Tracheal epithelial cell (primary cell): ENCODE results near the gene DLK2. TPM values are rescaled to one million over a fixed set of nuclear protein-coding genes. Genes with fewer than 3 reads are reported as not detected.

ENCODE experiments used
- total RNA-seq: library from RNA; depleted of rRNA; stranded (reverse); fragments of >200 nt; gene quantifications from 2 replicates; pipeline ENCODE4 v1.2.1, GENCODE V29; 2014

The DLK2 gene, protein sequence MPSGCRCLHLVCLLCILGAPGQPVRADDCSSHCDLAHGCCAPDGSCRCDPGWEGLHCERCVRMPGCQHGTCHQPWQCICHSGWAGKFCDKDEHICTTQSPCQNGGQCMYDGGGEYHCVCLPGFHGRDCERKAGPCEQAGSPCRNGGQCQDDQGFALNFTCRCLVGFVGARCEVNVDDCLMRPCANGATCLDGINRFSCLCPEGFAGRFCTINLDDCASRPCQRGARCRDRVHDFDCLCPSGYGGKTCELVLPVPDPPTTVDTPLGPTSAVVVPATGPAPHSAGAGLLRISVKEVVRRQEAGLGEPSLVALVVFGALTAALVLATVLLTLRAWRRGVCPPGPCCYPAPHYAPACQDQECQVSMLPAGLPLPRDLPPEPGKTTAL
- total RNA-seq, result 3.1 and 5.3 TPM in 2 replicates

DNA sequence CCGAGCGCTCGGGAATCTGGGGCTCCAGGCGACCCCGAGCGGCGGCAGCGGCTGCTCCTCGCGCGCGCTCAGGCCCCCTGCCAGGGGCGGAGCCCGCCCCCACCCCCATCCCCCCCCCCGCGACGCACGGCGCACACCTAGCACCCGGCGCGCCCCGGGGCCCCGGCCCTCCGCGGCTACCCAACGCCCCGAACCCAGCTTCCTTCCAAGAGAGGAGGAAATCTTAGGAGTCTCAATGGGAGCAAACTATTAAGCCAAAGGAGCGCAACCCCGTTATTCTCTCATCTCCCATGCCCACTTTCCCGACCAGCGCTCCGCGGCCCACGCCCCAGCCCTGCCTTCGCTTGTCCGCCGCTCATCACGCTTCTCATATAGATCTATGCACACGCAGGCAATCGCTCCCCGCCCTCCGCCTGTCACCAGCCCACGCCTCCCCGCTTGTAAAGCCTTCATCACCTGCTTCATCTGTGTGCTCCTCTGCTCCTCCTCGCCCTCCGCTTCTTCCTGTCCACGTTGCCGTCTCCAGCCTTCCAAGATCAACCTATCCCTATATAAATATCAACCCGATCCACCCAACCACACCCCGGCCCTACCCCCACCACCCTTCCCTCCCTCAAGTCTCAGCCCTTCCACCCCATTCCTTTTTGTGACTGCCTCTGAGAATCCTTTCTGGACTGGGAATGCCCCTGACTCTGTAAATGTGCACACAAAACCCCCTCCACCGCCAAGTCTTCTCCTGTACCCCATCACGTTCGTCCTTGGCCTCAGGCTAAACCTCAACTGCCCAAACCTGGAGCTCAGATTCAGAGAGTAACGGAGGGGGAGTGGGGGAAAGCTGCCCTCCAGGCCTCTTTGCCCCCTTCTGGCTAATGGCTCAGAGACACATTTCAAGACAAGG lies at the start of gene DLK2:
Gene DLK2, minus strand, starts transcription at position 18 of the 898 bp plus-strand sequence. CDS start 723 bp downstream, outside the sequence.

DNA sequence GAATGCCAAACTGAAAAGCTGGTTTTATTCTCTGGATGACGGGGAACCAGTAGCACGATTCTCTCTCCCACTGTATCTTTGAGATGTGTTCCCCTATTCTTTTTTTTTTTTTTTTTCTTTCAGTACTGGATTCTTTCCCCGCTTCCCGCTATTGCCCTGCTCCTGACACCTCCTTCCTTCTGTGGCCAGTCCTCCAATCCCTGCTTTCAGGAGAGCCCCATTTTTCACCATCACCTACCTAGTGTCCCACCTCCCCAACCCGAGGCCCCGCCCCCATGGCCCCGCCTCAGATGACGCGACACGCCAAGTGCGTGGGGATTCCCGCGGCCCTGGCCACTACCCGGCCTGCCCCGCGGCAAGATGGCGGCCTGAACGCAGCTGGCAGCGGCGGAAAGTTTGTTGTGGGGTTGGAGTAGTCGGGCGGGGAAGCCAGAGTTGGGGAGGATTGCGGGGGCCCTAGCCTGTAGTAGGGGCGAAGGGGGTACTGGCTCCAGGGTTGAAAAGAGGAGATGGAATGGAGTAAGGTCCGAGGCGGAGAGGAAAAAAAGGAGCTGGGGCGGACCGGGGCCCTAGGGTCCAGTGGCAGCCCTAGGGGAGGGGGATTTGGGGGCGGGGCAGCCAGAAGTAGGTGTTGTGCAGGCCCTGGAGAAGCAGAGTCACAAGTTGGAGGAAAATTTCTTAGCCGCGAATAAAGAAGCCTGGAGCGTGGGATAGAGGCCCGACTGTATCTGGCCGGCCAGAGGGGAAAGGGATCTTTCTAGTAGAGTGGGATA lies 22.1 kb upstream of the DLK2 start, which contains the start of gene TJAP1:
Gene TJAP1, plus strand, starts transcription at position 336 of the 773 bp plus-strand sequence. CDS start 21,432 bp downstream, outside the sequence.

GRCh38 chr6:43427406-43428111 lies 27.8 kb downstream of the DLK2 start, which contains the start of gene ABCC10:
TSS of gene ABCC10 (plus strand) at chr6:43427541. CDS start at chr6:43427979, 438 bp downstream.

Other genes with a start within 250 kb of the DLK2 start
- gene DNPH1, start 226.1 kb downstream of the DLK2 start, total RNA-seq, result 43.7 and 64.1 TPM in 2 replicates
- not detected in 2 replicates for gene TTBK1, start 212.1 kb downstream of the DLK2 start, total RNA-seq
- not detected in 2 replicates for gene SLC22A7, start 157.3 kb downstream of the DLK2 start, total RNA-seq
- gene CRIP3, start 146.7 kb downstream of the DLK2 start, total RNA-seq, result not detected in 2 replicates
- gene ZNF318, start 85.9 kb downstream of the DLK2 start, total RNA-seq, result 3.0 and 3.1 TPM in 2 replicates
- 11.3 and 15.6 TPM in 2 replicates for gene ABCC10, start 28.0 kb downstream of the DLK2 start, total RNA-seq
- gene TJAP1, start 22.0 kb upstream of the DLK2 start, total RNA-seq, result 4.6 and 4.9 TPM in 2 replicates
- under 0.01 and 0.24 TPM in 2 replicates for gene LRRC73, start 54.8 kb upstream of the DLK2 start, total RNA-seq
- gene YIPF3, start 61.4 kb upstream of the DLK2 start, total RNA-seq, result 40.9 and 52.3 TPM in 2 replicates
- 31.6 and 33.5 TPM in 2 replicates for gene POLR1C, start 61.5 kb upstream of the DLK2 start, total RNA-seq
- gene XPO5, start 120.5 kb upstream of the DLK2 start, total RNA-seq, result 37.1 and 43.1 TPM in 2 replicates
- gene POLH, start 120.6 kb upstream of the DLK2 start, total RNA-seq, result 23.4 and 34.1 TPM in 2 replicates
- gene GTPBP2, start 173.7 kb upstream of the DLK2 start, total RNA-seq, result 77.8 and 113 TPM in 2 replicates
- gene MAD2L1BP, start 180.3 kb upstream of the DLK2 start, total RNA-seq, result 40.7 and 63.7 TPM in 2 replicates
- 0.21 and 0.24 TPM in 2 replicates for gene RSPH9, start 189.5 kb upstream of the DLK2 start, total RNA-seq
- 54.8 and 65.5 TPM in 2 replicates for gene MRPS18A, start 232.2 kb upstream of the DLK2 start, total RNA-seq